ENCODE results near the gene PTH2R. TPM values are rescaled to one million over a fixed set of nuclear protein-coding genes. Genes with fewer than 3 reads are reported as not detected.

The PTH2R gene
- polyA plus RNA-seq, 1 donor from 2014 or later: not detected

DNA sequence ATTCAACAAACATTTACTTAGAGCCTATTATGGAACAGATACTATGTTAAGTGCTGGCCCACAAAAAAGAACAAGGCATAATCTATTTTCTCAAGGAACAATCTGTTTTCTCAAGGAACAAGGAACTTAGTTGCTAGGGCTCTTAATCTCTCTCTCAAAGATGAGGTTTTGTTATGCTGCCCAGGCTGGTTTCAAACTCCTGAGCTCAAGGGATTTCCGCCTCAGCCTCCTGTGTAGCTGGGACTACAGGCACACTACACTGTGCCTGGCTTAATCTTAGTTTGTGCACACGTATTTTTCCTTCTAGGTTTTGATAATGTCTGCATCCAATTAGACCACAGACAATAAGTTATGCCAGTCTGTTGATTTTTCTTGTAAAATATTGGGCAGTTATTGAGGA, 89.5 kb downstream of the PTH2R start:
- H3K79me2 ChIP-seq (replicated peaks; ENCODE audit: insufficient read depth, low read length): no peaks in the 10 kb centered on the region
- no peaks in the 10 kb centered on the region for H3F3A ChIP-seq (ENCODE audit: insufficient read depth, low read length, poor library complexity, severe bottlenecking)
- H2AFZ ChIP-seq (ENCODE audit: low read depth, low read length): no peak overlapping the region
- no peaks in the 10 kb centered on the region for H3K27me3 ChIP-seq (ENCODE audit: insufficient read depth, low read depth, low read length)
- no peak overlapping the region for H3K9ac ChIP-seq (ENCODE audit: low read length)
- no peak for TF ChIP-seq CTCF (IDR thresholded peaks at IDR 0.05; ENCODE audit: poor library complexity, severe bottlenecking)
- no peaks in the 10 kb centered on the region for H4K20me1 ChIP-seq (ENCODE audit: insufficient read depth)
- H3K27ac ChIP-seq (ENCODE audit: low read length): no peak overlapping the region
- H3K9me2 ChIP-seq (ENCODE audit: insufficient read depth, low read length): no peaks in the 10 kb centered on the region
- H3K4me2 ChIP-seq (ENCODE audit: low read length): no peak overlapping the region
- H3K9me3 ChIP-seq (ENCODE audit: low read length): no peaks in the 10 kb centered on the region
- H3K36me3 ChIP-seq (ENCODE audit: insufficient read depth, low read length): no peaks in the 10 kb centered on the region
- H3K4me3 ChIP-seq (ENCODE audit: low read length): no peak overlapping the region

DNA sequence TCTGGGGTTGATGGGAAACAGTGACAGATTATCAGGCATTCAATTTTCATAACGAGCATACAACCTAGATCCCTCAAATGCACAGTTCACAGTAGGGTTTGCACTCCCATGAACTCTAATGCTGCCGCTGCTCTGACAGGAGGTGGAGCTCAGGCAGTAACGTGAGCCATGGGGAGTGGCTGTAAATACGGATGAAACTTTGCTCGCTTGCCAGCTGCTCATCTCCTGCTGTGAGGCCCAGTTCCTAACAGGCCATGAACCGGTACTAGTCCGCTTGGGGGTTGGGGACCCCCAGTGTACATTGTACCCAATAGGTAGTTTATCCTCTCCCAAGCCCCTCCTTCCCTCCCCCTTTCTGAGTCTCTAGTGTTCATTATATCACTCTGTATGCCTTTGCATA, 94.6 kb downstream of the PTH2R start:
- H3K79me2 ChIP-seq (replicated peaks; ENCODE audit: insufficient read depth, low read length): no peaks in the 10 kb centered on the region

More for the DNA sequence above, 94.6 kb downstream of the PTH2R start:
- Histone ChIP-seq H3K27ac (ENCODE audit: low read length) (no peak overlapping the region), H3K9me3 (ENCODE audit: low read length) (no peaks in the 10 kb centered on the region), H3K4me3 (ENCODE audit: low read length) (peak overlapping the region; percentile 42), H3K9ac (ENCODE audit: low read length) (no peak overlapping the region), H3K36me3 (ENCODE audit: insufficient read depth, low read length) (no peaks in the 10 kb centered on the region), H3K27me3 (ENCODE audit: insufficient read depth, low read depth, low read length) (no peaks in the 10 kb centered on the region), H3K4me2 (ENCODE audit: low read length) (no peak overlapping the region), H2AFZ (ENCODE audit: low read depth, low read length) (no peak overlapping the region), H4K20me1 (ENCODE audit: insufficient read depth) (no peaks in the 10 kb centered on the region), H3K9me2 (ENCODE audit: insufficient read depth, low read length) (no peaks in the 10 kb centered on the region), H3F3A (ENCODE audit: insufficient read depth, low read length, poor library complexity, severe bottlenecking) (no peaks in the 10 kb centered on the region)
- TF ChIP-seq TAF1 (IDR thresholded peaks at IDR 0.05; ENCODE audit: low read depth): no peak
- TF ChIP-seq REST (IDR thresholded peaks at IDR 0.05; ENCODE audit: borderline replicate concordance): no peak
- no peak for TF ChIP-seq SMC3 (conservative IDR thresholded peaks at IDR 0.05; ENCODE audit: poor library complexity)
- no peak for TF ChIP-seq MXI1 (conservative IDR thresholded peaks at IDR 0.05; ENCODE audit: poor library complexity, severe bottlenecking)
- no peak for TF ChIP-seq POLR2AphosphoS5 (IDR thresholded peaks at IDR 0.05)
- no peak for TF ChIP-seq RAD21 (conservative IDR thresholded peaks at IDR 0.05)
- TF ChIP-seq EZH2 (IDR thresholded peaks at IDR 0.05; ENCODE audit: borderline replicate concordance, insufficient read depth, low read length, poor library complexity, severe bottlenecking): no peak
- TF ChIP-seq EP300 (conservative IDR thresholded peaks at IDR 0.05; ENCODE audit: poor library complexity, severe bottlenecking): no peak
- no peak for TF ChIP-seq CTCF (IDR thresholded peaks at IDR 0.05; ENCODE audit: poor library complexity, severe bottlenecking)

Data from neural cell (in vitro differentiated cells).